Esophagus muscularis mucosa (tissue), 4 donors: ENCODE data around the gene DTD1. TPM values are rescaled to one million over a fixed set of nuclear protein-coding genes. Genes with fewer than 3 reads are reported as not detected.

Experiments
- DNase-seq: peaks from one replicate; pipeline ENCODE4 v3.0.0-alpha.2; 2017; ENCODE audit errors: extremely low spot score
- H3K27ac ChIP-seq, 4 donors: fragments of 200-600 bp; sonication (generic); replicated peaks in 1 of 4; 1 replicate in 3 of 4; 2 replicates in 1 of 4; pipeline ENCODE4 v1.5.1; 2016 to 2019; ENCODE audit warnings: mild to moderate bottlenecking in 1 of 4
- H3K27me3 ChIP-seq, 4 donors: fragments of 200-600 bp; sonication (generic); one replicate each; pipeline versions ENCODE4 v1.5.1 to v1.6.0; 2016 to 2019
- H3K36me3 ChIP-seq, 4 donors: fragments of 200-600 bp; sonication (generic); one replicate each; pipeline ENCODE4 v1.5.1; 2016 to 2019
- H3K4me1 ChIP-seq, 4 donors: fragments of 200-600 bp; sonication (generic); one replicate each; pipeline ENCODE4 v1.5.1; 2016 to 2019
- H3K4me3 ChIP-seq, 4 donors: fragments of 200-600 bp; sonication (generic); 1 replicate in 2 of 4; 2 replicates in 2 of 4; pipeline ENCODE4 v1.5.1; 2016 to 2019; ENCODE audit warnings: mild to moderate bottlenecking in 4 of 4, moderate library complexity in 1 of 4
- H3K9me3 ChIP-seq, 4 donors: fragments of 200-600 bp; sonication (generic); 1 replicate in 3 of 4; 2 replicates in 1 of 4; pipeline ENCODE4 v1.5.1; 2016 to 2019
- EP300 ChIP-seq: sonication (generic); formaldehyde crosslinking; IDR thresholded peaks from one replicate; pipeline ENCODE4 v1.6.1; 2017; ENCODE audit warnings: antibody characterized with exemption
- POLR2A ChIP-seq: fragments of 450-650 bp; IDR thresholded peaks from one replicate; pipeline ENCODE4 v1.6.1; 2017; ENCODE audit warnings: antibody characterized with exemption, moderate library complexity, mild to moderate bottlenecking, low read depth
- POLR2AphosphoS5 ChIP-seq, 2 donors: sonication (generic); formaldehyde crosslinking; IDR thresholded peaks; one replicate each; pipeline ENCODE4 v1.6.1; 2017; ENCODE audit warnings: antibody characterized with exemption in 2 of 2
- WGBS: methylation state at CpG from one replicate; pipeline ENCODE4 v1.1.5; 2018; 5-methylcytosine and 5-hydroxymethylcytosine counted together
- intact Hi-C: fragments of 100-400 bp; cut with DNase I; formaldehyde crosslinking; loops from one replicate; pipeline ENCODE4 v1.15.1; 2023
- total RNA-seq, 4 donors: library from RNA; depleted of rRNA; stranded (reverse); fragments of >200 nt; gene quantifications; one replicate each; pipeline versions ENCODE4 v1.1.0 to v1.2.1, GENCODE V29; 2016
- TF ChIP-seq, protein P1 (sequence below), 3 experiments: fragments of 200-600 bp in 2 of 3; fragments of 450-650 bp in 1 of 3; sonication (generic) in 2 of 3; IDR thresholded peaks; one replicate each; pipeline ENCODE4 v1.5.1; 2017 to 2019; ENCODE audit warnings: antibody characterized with exemption in 3 of 3, mild to moderate bottlenecking in 2 of 3, moderate library complexity in 1 of 3

The DTD1 gene
- total RNA-seq, 4 donors from 2014 or later = 15.1 to 20.0 (median 17.5) TPM

DNA sequence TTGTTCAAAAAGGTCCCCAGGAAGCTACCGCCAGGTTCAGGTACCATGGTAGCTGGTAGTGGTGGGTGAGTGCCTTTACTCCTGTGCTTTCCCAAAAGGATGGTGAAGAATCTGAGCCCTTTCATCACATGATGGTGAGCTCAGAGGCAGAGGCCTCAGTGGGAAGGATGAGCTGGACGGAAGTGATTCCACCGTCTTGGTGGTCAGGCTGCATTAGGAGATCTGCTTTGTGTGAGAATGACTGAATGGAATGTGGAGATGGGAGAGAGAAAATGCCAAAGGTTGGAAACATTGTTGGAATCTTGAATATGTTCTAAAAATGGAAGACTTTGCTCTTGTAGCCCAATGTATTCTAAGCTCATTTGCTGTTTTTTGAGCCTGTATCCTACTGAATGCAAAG lies 117.6 kb downstream of the DTD1 start:
- WGBS = 77% methylated on average over 3 of the region's 3 CpGs
- Histone ChIP-seq H3K4me3 (no peak overlapping the region), H3K27ac (no peak overlapping the region), H3K9me3 (no peaks in the 10 kb centered on the region), H3K27me3 (no peaks in the 10 kb centered on the region), H3K4me1 (peaks cover 8 to 28% (median 10%) of the 10 kb centered on the region in 4 donors), H3K36me3 (no peaks in the 10 kb centered on the region)
- no peak for DNase-seq
- intact Hi-C loops = no loop called here
- no peak for TF ChIP-seq POLR2A
- no peak for TF ChIP-seq EP300
- TF ChIP-seq POLR2AphosphoS5 (IDR thresholded peaks at IDR 0.05) = no peak
- TF ChIP-seq, protein P1, sequence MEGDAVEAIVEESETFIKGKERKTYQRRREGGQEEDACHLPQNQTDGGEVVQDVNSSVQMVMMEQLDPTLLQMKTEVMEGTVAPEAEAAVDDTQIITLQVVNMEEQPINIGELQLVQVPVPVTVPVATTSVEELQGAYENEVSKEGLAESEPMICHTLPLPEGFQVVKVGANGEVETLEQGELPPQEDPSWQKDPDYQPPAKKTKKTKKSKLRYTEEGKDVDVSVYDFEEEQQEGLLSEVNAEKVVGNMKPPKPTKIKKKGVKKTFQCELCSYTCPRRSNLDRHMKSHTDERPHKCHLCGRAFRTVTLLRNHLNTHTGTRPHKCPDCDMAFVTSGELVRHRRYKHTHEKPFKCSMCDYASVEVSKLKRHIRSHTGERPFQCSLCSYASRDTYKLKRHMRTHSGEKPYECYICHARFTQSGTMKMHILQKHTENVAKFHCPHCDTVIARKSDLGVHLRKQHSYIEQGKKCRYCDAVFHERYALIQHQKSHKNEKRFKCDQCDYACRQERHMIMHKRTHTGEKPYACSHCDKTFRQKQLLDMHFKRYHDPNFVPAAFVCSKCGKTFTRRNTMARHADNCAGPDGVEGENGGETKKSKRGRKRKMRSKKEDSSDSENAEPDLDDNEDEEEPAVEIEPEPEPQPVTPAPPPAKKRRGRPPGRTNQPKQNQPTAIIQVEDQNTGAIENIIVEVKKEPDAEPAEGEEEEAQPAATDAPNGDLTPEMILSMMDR (IDR thresholded peaks at IDR 0.05) = no peak

DNA sequence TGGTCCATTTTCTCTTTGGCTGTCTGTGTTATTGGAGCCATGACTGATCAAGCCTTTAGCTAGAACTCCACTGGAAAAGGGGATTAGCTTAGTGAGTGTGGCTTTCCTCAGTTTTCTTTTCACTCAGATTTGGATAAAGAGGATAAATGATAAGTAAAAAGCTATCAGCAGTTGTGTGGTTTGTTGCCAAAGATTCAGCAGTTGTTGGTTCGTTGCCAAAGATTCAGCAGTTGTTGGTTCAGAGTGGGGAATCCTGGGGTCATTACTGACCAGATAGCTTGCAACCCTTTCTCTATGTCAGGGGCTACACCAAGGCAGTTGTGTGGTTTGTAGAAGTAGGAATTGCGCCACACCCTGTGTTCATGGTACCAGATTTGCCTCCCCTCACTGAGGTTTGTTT lies 118.1 kb downstream of the DTD1 start:
- H3K4me3 ChIP-seq = no peak overlapping the region
- TF ChIP-seq, protein P1 (IDR thresholded peaks at IDR 0.05) = no peak
- TF ChIP-seq POLR2AphosphoS5 (IDR thresholded peaks at IDR 0.05) = no peak
- TF ChIP-seq POLR2A = no peak
- TF ChIP-seq EP300 = no peak
- intact Hi-C loops = no loop called here
- peaks cover 8 to 28% (median 10%) of the 10 kb centered on the region in 4 donors for H3K4me1 ChIP-seq
- H3K27me3 ChIP-seq = no peaks in the 10 kb centered on the region
- no peaks in the 10 kb centered on the region for H3K9me3 ChIP-seq
- 95% methylated on average over 2 of the region's 2 CpGs for WGBS
- H3K27ac ChIP-seq = no peak overlapping the region
- H3K36me3 ChIP-seq = no peaks in the 10 kb centered on the region
- DNase-seq = no peak

DNA sequence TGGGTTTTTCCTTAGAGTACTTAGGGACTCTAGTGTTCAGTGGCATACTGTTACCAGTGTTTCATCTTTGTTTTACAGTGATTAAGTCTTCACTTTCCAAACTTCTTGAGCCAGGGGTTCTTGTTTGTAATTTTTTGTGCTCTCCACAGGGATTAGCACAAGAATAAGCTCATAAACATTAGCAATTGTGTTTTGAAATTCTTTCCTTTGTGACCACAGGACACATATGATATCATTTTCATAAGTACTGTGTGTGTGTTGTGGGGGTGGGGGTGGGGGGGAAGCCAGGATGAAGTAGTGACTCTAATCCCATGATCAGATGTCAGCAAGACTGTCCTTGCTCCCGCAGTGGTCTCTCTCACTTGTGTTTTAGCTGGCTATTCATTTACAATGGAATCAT lies 124.3 kb downstream of the DTD1 start:
- intact Hi-C loops = no loop called here

DNA sequence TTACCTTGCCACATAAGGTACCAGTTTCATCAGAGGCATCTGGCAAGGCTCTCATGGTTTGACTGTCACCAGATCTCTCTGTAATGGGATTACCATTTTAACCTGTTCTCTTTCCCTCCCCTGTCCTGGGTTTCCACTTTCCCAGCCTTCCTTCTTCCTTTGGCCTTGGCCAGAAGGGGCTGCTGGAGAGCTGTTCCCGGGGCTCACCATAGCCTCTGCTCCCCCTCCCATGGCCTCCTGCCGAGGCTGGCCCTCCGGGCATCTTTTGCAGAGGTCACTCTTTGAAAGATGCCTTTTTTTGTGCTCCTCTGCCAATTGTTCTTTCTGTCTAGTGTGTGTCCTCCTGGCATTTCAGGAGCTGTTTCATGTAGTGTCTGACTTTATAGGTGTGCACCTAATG lies 125.0 kb downstream of the DTD1 start:
- H3K27ac ChIP-seq = no peak overlapping the region
- intact Hi-C loops = no loop called here
- no peak overlapping the region for H3K4me3 ChIP-seq
- TF ChIP-seq POLR2AphosphoS5 (IDR thresholded peaks at IDR 0.05) = no peak
- TF ChIP-seq POLR2A = no peak
- TF ChIP-seq, protein P1 (IDR thresholded peaks at IDR 0.05) = no peak
- TF ChIP-seq EP300 = no peak
- H3K27me3 ChIP-seq = no peaks in the 10 kb centered on the region
- H3K4me1 ChIP-seq = no peaks in the 10 kb centered on the region
- WGBS = 72% methylated on average over 3 of the region's 3 CpGs
- no peak for DNase-seq
- no peaks in the 10 kb centered on the region for H3K9me3 ChIP-seq
- peaks cover 0 to 4% (median 0%) of the 10 kb centered on the region in 4 donors for H3K36me3 ChIP-seq

More for the DNA sequence above, 124.3 kb downstream of the DTD1 start:
- H3K27me3 ChIP-seq = no peaks in the 10 kb centered on the region
- H3K27ac ChIP-seq = no peak overlapping the region
- no peak for DNase-seq
- H3K4me1 ChIP-seq = no peaks in the 10 kb centered on the region
- peaks cover 0 to 4% (median 0%) of the 10 kb centered on the region in 4 donors for H3K36me3 ChIP-seq
- H3K4me3 ChIP-seq = no peak overlapping the region
- TF ChIP-seq, protein P1 (IDR thresholded peaks at IDR 0.05) = no peak
- no peak for TF ChIP-seq POLR2A
- no peak for TF ChIP-seq POLR2AphosphoS5 (IDR thresholded peaks at IDR 0.05)
- no peak for TF ChIP-seq EP300
- 83% methylated on average over 1 of the region's 1 CpG for WGBS
- H3K9me3 ChIP-seq = no peaks in the 10 kb centered on the region

DNA sequence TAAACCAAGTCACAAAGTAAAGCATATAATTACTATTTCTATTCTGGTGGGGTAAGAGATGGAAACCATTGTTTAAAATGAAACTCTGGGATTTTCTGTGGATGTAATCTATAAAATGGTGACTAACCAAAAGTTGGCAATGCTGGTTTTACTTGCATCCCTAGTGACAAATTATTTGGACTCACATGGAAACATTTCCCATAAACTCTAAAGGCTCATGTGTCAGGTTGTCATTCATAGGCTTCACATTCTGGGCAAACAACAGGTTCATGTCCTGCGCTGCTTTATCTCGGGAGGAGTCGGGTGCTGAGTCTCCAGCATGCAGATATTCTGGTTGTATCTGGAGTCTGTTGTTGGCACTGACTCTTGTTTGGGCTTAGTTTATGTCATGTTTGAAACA lies 127.7 kb downstream of the DTD1 start:
- H3K27ac ChIP-seq = no peak overlapping the region
- 100% methylated on average over 3 of the region's 3 CpGs for WGBS
- DNase-seq = no peak

More for the DNA sequence above, 127.7 kb downstream of the DTD1 start:
- H3K9me3 ChIP-seq = peaks cover 0 to 2% (median 0%) of the 10 kb centered on the region in 4 donors
- no peak overlapping the region for H3K4me3 ChIP-seq
- TF ChIP-seq, protein P1 (IDR thresholded peaks at IDR 0.05) = no peak
- TF ChIP-seq POLR2A (no peak), POLR2AphosphoS5 (IDR thresholded peaks at IDR 0.05) (no peak)
- intact Hi-C loops = no loop called here
- no peaks in the 10 kb centered on the region for H3K27me3 ChIP-seq
- no peaks in the 10 kb centered on the region for H3K4me1 ChIP-seq
- peaks cover 0 to 4% (median 0%) of the 10 kb centered on the region in 4 donors for H3K36me3 ChIP-seq
